Dermis blood vessel endothelial cell (primary cell): ENCODE results near the gene EFCAB14. TPM values are rescaled to one million over a fixed set of nuclear protein-coding genes. Genes with fewer than 3 reads are reported as not detected.
"Not testable (repeated sequence)": the region's sequence is repeated elsewhere in the genome, so short reads cannot be mapped to it uniquely, and the experiment has no call there.

ENCODE experiments used
- DNase-seq: peaks from one replicate; pipeline ENCODE4 v3.0.0; 2010
- total RNA-seq: library from RNA; depleted of rRNA; stranded (reverse); fragments of >200 nt; gene quantifications from 2 replicates; pipeline ENCODE4 v1.2.3, GENCODE V29; 2014

EFCAB14 gene
- total RNA-seq, 1 donor from 2014 or later = 90.7 TPM

DNA sequence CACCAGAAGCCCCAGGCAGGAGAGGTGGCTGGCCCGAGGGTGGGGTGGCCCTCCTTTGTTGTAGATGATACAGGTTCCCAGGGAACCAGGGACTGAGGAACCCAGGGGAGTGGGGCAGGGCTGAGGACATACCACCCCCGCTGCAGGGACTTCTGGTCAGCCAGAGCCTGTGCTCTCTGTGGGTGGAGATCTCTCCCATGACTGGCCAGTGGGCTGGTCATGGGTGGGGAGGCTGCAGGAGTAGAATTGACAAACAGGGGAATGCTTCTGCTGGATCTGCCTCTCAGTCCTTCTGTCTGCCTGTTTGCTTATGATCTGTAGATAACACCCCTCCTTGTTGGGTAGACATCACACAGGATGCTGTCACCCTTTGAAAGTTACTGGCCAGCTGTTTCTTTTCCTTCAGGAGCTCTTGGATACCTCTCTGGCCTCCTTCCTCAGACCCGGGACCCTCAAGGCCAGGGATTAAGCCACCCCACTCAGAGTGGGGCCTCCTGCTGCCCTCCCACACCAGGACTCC, 2.8 kb upstream of the EFCAB14 start:
- DNase-seq = no peak

DNA sequence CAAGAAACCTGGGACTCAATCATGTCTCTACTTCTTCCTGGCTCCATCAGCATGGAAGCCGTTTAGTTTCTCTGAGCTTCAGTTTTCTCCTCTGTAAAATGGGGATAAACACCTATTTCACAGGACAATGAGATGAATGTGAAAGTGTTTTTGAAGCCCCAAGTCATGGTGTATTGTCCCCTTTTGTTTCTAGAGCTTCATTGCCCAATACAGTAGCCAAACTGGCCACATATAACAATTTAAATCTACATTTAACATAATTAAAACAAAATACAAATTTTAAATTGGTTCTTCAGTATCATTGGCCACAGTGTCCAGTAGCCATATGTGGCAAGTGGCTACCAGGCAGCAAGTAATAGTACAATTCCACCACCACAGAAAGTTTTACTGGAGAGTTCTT, 2.3 kb upstream of the EFCAB14 start:
- DNase-seq = no peak

DNA sequence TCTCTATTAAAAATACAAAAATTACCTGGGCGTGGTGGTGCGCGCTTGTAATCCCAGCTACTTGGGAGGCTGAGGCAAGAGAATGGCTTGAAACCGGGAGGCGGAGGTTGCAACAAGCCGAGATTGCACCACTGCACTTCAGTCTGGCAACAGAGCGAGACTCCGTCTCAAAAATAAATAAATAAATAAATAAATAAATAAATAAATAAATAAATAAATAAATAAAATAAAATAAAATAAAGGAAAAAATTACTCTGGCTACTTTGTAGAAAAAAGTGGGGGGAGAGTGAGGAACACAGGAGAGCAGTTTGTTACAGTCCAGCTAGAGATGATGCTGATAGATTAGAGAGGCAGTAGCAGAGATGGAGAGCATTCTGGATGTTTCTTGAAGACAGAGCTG, 1.4 kb upstream of the EFCAB14 start:
- not testable (repeated sequence) for DNase-seq

DNA sequence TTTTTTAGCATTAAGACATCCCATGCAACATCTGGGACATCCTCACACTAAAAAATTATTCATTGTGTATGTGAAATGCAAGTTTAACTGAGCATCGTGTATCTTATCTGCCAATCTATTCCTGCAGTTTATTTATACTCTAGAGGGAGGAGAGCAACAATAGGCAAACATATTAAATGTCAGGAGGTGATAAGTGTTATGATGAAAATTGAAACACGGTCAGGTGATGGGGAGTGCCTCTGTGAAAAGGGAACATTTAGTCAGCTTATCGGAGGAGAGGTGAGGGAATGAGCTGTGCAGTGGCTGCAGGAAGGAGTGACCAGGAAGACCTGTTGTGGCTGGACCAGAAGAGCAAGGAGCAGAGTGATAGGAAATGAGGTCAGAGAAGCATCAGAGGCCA, 775 bp upstream of the EFCAB14 start:
- DNase-seq = peak; percentile 58

DNA sequence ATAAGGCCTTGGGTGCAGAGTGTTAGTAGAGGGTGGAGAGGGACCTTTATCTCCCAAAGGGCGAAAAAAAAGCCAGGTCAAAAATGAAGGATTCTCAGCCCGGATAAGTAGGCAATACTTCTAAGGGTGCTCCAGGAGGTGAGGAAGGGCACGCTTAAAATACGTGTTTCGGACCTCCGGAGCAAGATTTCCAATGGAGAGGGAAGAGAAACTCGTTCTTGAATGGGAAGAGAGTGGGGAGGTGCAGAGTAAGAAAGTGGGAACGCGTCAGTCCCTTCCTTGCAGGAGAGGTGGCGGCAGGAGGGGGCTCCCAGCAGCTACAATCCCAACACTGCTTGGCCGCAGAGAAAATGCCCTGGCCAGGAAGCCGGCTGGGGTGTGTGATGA, 581 bp downstream of the EFCAB14 start:
- peak; percentile 34 for DNase-seq

DNA sequence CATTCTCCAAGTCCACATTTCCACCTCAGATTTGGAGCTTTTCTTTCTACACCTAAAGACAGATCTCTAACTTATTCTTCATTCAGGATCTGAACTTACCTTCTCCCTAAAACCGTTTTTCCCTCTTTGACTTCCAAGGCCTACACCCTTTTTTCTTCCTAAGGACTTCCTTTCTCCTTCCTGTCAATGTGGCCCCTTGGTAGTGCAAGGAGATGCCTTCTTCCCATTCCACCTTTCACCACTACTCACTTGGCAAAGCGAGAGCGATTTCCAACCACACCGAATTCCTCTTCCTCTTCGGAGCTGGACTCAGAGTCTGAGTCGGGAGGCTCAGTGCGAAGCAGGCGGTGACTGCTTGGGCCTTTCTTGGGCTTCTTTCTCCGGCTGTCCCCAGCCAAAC, 1.3 kb downstream of the EFCAB14 start:
- peak; percentile 24 for DNase-seq

DNA sequence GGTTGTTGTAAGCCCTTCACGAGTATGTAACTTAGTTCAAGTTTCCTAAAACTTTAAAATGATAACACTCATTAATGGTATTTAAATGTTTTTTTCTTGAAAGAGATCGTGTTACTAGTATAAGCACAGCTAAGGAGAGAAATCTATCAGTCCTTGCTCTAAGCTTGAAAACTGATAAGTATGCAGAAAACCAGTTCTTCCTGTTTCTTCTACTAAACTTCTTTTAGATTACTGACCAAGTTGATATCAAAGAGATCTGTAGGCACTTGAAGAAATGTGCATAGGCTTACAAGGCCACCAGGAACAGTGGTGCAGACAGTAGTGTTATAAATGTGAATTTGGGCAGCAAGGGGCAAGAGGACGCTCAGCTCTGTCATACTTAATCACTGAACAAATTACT, 3.9 kb downstream of the EFCAB14 start:
- DNase-seq = no peak

DNA sequence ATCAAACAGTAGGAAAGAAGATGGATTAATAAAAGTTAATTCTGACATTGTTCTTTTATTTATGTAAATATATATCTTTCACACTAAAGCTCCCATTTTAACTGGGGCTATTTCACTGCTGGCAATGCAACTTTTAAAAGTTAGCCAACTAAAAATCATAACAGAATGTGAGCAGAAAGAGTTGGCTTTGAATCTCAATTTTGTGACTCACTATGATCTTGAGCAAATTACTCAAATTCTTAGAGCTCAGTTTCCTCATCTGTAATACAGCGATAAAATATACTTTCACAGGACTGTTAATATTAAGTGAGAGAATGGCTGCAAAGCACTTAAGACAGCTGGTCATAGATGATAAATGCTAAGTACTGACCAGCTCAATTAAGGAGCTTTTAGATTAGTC, 10.8 kb downstream of the EFCAB14 start:
- no peak for DNase-seq

DNA sequence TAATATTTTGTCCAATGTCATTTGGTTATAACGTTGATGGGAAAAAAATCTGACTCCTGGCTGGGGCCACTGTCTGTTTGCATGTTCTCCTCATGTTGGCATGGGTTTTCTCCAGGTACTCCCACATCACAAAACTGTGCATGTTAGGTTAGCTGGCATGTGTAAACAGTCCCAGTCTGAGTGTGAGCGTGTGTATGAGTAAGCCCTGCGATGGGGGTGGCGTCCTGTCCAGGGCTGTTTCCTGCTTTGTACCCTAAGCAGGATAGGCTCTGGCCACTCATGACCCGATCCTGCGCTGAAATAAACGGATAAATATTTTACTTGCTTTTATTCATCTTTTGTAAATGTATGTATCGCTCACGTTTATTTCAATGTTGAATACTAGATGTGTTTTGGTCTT, 13.5 kb downstream of the EFCAB14 start:
- peak; percentile 73 for DNase-seq

DNA sequence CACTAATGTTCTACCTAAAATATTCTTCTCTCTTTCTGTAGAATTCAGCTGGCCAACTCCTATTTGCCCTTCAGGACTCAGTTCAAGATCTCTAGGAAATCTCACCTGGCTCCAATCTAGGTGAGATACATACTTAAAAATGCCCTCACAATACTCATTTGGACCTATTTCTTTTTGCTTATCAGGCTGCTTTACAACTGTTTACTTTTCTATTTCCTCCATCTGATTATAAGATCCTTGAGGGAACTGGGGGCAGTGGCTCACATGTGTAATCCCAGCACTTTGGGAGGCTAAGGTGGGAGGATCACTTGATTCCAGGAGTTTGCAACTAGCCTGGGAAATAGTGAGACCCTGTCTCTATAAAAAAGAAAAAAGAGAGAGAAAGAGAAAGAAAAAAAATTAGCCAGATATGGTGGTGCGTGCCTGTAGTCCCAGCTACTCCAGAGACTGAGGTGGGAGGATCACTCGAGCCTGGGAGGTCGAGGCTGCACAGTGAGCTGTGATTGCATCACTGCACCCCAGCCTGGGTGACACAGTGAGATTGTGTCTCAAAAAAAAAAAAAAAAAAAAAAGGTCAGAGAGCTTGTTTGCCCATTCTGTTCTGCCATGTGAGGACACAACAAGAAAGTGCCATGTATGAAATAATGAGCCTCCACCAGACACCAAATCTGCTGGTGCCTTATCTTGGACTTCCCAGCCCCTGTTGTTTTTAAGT, 14.8 kb downstream of the EFCAB14 start:
- DNase-seq = no peak

DNA sequence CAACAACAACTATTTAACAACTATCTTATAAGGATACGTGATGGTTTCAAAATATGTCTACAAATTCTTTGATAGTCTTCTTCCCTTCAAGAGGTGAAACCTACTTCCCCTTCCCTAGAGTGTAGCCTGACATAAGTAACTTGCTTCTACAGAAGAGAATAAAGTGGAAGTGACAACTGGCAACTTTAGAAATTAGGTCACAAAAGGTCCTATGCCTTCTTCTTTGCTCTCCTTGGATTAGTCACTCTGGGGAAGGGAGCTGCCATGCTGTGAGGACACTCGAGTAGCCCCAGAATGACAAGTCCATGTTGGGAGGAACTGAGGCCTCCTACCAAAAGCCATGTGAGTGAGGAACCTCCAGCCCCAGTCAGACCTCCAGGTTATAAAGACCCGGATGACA, 19.2 kb downstream of the EFCAB14 start:
- no peak for DNase-seq

DNA sequence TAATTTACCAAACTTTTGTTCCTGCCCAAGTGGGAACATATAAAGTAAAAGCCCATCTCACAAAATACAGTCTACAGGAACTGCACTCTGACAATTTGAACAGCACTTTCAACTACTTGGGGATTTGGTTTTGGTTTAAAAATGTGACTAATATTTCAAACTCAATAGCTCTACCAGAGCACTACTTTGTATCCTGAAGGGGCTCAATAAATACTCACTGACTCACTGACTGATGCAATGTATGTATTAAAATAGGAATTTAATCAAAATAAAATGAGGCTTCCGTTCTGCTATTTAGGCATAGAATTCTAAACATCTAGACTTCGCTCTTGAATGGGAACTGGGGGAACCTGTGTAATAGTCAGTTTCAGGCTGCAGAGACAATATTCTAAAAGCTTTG, 21.9 kb downstream of the EFCAB14 start:
- DNase-seq = no peak

DNA sequence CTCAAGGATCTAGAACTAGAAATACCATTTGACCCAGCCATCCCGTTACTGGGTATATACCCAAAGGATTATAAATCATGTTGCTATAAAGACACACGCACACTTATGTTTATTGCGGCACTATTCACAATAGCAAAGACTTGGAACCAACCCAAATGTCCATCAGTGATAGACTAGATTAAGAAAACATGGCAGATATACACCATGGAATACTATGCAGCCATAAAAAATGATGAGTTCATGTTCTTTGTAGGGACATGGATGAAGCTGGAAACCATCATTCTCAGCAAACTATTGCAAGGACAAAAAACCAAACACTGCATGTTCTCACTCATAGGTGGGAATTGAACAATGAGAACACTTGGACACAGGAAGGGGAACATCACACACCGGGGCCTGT, 24.2 kb downstream of the EFCAB14 start:
- not testable (repeated sequence) for DNase-seq

DNA sequence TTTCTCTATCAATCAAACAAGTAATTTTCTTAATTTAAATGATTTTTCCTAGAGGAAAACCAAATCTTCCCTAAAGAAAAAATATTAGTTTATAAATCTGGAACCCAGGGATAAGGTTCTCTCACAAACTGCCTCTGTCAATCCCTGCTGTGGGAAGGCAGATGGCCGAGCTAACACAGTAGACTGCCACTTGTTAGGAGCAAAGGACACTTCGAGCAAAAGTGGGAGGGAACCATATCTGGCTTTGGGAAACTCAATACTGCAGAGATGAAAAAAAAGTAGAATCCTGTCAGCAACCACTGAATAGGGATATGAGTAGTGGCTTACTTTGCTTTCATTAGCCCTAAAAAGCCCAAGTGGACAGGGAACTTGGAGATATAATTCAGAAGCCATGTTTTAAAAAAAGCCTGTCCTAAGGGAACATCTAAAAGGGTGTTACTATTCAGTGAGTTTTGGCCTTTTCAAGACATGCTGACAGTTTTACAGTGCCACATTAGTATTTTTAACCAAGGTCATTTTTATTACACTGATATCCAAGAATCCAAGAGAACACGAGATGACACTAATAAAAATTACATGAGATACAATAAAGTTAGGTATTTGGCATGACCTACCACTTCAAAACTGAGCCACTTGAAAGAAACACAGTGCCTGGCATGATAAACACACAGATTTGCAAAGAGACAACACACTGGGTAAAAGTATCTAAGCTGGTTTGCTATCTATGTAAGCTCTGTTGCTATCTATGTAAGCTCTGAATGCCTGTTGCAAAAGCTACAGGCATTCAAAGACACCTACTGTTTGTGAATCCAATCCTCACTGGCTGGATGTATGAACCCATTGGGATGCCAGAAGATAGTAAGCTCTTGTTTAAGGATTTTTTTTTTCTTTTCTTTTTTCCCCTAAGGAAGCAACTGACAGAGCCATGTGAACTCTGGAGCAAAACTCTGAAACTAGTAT, 25.8 kb downstream of the EFCAB14 start:
- no peak for DNase-seq

DNA sequence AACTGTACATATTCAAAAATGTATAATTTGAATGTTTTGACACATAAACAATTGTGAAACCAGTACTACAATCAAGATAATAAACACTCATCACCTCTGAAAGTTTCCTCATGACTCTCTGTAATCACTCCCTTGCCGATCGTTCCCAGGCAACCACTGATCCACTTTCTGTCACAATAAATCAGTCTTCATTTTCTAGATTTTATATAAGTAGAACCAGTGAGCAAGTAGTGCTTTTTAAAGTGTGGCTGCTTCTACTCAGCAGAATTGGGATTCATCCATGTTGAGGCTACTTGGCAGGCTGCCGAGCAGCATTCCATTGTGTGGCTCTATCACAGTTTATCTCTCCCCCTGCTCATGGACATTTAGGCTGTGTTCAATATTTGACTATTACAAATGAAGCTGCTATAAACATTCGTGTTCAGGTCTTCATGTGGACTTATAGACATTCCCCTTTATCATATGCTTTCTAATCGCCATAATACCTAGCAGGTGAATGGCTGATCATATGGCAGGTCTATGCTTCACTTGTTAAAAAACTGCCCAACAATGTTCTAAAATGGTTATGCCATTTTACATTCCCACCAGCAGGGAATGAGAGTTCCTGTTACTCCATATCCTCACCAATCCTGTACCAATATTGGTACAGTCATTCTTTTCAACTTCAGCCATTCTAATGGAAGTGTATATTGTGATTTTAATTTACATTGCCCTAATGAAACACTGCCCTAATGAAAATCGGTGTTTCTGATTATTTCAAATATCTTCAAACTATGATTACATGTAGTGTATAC, 26.7 kb downstream of the EFCAB14 start:
- peak; percentile 35 for DNase-seq

DNA sequence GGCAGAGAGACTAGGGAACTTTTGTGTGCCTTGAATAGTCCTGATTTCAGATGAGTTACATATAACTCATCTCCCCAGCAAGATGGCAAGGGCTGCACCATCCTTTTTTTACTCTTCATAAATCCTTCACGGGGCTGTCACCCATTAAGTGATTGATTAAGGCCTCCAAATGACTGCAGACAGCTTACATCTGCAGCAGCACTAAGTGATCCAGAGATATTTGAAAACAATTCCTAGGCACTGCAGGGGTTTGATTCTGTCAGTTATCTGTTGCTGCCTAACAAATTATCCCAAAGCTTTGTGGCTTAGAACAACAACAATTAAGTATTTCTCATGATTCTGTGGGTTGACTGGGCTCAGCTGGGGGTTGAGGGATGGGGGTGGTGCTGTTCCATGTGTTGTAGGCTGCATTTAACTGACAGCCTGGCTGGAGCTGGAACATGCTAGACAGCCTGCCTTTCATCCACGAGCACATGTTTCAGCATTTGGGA, 27.9 kb downstream of the EFCAB14 start:
- DNase-seq = no peak

DNA sequence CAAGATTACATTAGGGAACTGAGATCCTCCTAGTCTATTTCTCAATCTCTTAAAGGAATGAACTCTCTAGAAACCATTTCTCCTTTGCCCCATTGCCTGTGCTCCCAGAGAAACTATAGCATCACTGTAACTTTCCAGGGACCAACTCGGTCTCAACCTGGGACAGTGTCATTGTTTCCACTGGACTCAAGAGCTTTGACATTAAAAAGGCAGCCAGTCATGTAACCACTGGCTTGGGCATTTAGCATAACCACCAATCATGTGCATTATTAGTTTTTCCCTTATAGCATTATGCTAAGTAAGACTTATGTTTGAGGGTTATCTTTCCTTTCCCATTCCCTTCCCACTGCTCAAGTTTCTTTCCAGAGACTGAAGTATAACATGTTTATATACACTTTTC, 29.0 kb downstream of the EFCAB14 start:
- DNase-seq = no peak

DNA sequence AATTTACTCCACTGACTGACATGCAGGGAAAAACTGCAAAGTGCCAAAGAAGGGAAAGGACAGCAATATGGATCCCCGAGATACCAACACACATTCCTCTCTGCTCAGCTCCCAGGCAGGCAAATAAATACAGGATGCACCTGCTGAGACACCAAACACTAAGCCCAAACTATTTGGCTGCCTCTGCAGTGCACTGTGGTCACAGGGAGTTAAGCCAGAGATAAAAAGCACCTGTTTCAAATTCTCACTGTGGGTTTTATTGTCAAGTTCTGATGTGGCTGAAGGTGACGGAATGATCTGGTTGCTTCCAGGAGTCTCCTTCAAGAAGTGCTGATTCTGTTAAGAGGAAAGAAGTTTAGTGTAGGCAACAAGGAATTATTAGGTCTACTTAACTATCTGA, 29.6 kb downstream of the EFCAB14 start:
- peak; percentile 84 for DNase-seq

DNA sequence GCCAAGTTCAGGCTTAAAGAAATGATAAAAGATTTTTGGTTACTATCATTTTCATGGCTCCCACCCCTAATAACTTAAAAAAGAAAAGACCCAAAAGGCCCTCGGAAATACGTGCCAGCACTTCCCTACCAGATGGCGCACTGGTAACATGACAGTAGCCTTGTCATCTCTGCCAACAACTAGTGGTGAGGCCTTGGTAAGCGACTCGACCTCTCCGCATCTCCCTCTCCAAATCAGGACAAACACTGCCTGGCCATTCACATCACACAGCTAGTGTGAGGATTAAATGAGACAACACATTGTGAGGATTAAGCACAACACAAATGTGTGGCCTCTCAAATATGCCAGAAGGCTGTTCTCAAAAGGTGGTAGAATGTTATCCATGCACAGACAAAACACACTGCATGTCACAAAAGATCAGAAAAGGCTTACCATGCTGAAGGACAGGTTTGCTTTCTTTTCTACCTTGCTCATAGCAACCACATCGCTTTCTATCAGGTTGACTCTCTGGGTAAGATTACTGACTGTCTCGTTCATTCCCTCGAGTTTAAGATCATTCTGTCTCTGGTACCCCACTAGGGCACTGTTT, 30.9 kb downstream of the EFCAB14 start:
- DNase-seq = no peak

DNA sequence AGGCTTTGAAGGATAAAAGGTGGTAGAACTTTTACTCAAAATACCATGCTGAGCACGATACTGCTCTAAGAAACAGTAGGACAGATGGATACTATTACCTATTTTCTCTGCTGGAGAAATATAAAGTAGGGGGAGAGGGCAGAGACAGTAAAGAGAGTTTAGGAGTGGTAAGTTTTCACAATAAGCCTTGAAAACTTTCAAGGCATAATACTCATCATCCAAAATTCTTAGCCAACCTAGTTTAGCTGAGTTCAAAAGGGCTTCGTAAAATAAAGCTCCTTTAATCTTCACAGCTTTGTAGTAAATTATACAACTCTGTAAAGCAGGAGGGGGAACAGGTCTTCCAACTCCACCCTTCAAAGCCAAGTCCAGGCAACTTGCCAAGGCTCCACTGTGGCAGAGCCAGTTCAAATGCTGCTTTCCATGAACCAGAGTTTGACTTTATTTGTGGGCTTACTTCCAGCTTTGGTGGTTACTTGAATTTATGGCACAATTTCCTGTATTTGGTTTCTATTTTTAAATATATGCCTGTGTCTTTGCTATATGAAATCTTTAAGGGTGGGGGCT, 31.7 kb downstream of the EFCAB14 start:
- peak; percentile 77 for DNase-seq

DNA sequence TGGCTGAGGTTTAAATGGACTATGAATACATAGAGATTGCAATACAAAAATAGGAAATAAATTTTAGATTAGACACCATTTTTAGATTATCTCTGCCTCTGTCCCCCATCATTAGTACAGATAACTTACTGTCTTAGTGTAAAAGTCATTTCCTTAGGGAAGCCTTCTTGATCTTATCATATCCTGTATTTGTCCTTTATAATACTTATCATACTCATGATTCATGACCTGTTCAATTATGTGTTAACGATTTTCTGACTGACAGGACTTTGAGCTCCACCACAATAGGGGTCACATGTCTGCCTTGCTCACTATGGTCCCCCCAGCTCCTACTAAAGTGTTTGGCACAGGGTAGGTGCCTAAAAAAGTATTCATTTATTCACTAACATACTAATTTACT, 32.7 kb downstream of the EFCAB14 start:
- DNase-seq = peak; percentile 72

DNA sequence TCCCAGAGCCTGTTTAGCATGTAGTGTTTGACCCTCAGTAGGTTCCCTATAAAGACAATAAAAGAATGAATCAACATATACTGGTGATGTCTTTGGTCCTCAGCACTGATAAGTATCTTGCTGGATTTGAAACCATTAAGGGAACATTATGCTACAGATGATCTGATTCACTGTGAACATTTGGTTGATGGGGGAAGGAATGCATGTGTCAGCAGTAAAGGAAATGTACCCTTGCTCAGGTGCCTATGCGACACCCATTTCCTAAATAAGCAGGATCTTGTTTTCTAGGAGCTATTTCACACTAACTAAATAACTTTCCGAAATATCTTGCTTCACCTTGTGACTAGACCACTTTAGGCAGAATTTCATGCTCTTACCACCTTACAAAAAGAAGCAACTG, 34.2 kb downstream of the EFCAB14 start:
- no peak for DNase-seq
